Mesendoderm (in vitro differentiated cells): ENCODE results near the gene ZNRF1.

Experiments used
- DNase-seq: peaks from one replicate; pipeline ENCODE4 v3.0.0; 2013
- H2AK5ac ChIP-seq: 2 replicates; pipeline ENCODE4 v1.6.1; 2013; ENCODE audit warnings: low read length, inconsistent platforms
- H2BK120ac ChIP-seq: 2 replicates; pipeline ENCODE4 v1.6.1; 2013; ENCODE audit warnings: low read depth, mild to moderate bottlenecking, low read length, moderate library complexity, mixed read lengths
- H2BK15ac ChIP-seq: replicated peaks from 2 replicates; pipeline ENCODE4 v1.6.1; 2013; ENCODE audit warnings: low read depth, mild to moderate bottlenecking, moderate library complexity
- H2BK5ac ChIP-seq: 2 replicates; pipeline ENCODE4 v1.6.1; 2013; ENCODE audit warnings: low read length, inconsistent platforms
- H3K18ac ChIP-seq: 2 replicates; pipeline ENCODE4 v1.6.1; 2013; ENCODE audit warnings: mild to moderate bottlenecking, low read length, mixed read lengths
- H3K23ac ChIP-seq: one replicate; pipeline ENCODE4 v1.6.1; 2013; ENCODE audit warnings: low read length
- H3K27ac ChIP-seq: 2 replicates; pipeline ENCODE4 v1.5.1; 2013; ENCODE audit warnings: low read depth, mild to moderate bottlenecking, inconsistent platforms, low read length, moderate library complexity
- H3K27me3 ChIP-seq: 2 replicates; pipeline ENCODE4 v1.6.1; 2013; ENCODE audit warnings: low read length, control low read depth, mild to moderate bottlenecking, inconsistent platforms; ENCODE audit not compliant: insufficient read depth, poor library complexity
- H3K36me3 ChIP-seq: 2 replicates; pipeline ENCODE4 v1.6.1; 2013; ENCODE audit warnings: low read length, inconsistent platforms; ENCODE audit not compliant: control insufficient read depth, insufficient read depth
- H3K4ac ChIP-seq: one replicate; pipeline ENCODE4 v1.6.1; 2013; ENCODE audit warnings: low read depth, mild to moderate bottlenecking, low read length, moderate library complexity
- H3K4me1 ChIP-seq: 2 replicates; pipeline ENCODE4 v1.6.1; 2013; ENCODE audit warnings: low read depth, low read length, inconsistent platforms; ENCODE audit not compliant: control insufficient read depth
- H3K4me2 ChIP-seq: 2 replicates; pipeline ENCODE4 v1.6.1; 2013; ENCODE audit warnings: low read length
- H3K4me3 ChIP-seq: 2 replicates; pipeline ENCODE4 v1.5.1; 2013; ENCODE audit warnings: mild to moderate bottlenecking, low read length
- H3K56ac ChIP-seq: one replicate; pipeline ENCODE4 v1.6.1; 2013; ENCODE audit warnings: low read length
- H3K79me1 ChIP-seq: 2 replicates; pipeline ENCODE4 v1.6.1; 2013; ENCODE audit warnings: low read length, inconsistent platforms
- H3K79me2 ChIP-seq: 2 replicates; pipeline ENCODE4 v1.6.1; 2013; ENCODE audit warnings: mild to moderate bottlenecking, low read length; ENCODE audit not compliant: control insufficient read depth, insufficient read depth
- H3K9ac ChIP-seq: 2 replicates; pipeline ENCODE4 v1.6.1; 2013; ENCODE audit warnings: low read length, inconsistent platforms
- H4K5ac ChIP-seq: one replicate; pipeline ENCODE4 v1.6.1; 2013; ENCODE audit warnings: low read length
- H4K8ac ChIP-seq: one replicate; pipeline ENCODE4 v1.6.1; 2013; ENCODE audit warnings: low read depth, mild to moderate bottlenecking, control low read depth, low read length, moderate library complexity
- WGBS: extraction: QIAGEN DNeasy Blood & Tissue Kit; methylation state at CpG from one replicate; pipeline ENCODE4 v1.1.7; 2013; ENCODE audit warnings: low lambda C conversion rate, missing lambda C conversion rate; ENCODE audit not compliant: insufficient coverage; ENCODE audit errors: extremely low coverage; 5-methylcytosine and 5-hydroxymethylcytosine counted together

The ZNRF1 gene

GRCh38 chr16:75114179-75114945, 115.5 kb downstream of the ZNRF1 start:
- no peak overlapping the region for H3K27ac ChIP-seq
- H3K4me1 ChIP-seq: peaks cover 7% of the 10 kb centered on the region
- H3K4ac ChIP-seq: no peak overlapping the region
- no peak for DNase-seq
- no peak overlapping the region for H2AK5ac ChIP-seq
- no peak overlapping the region for H3K4me2 ChIP-seq
- no peaks in the 10 kb centered on the region for H3K79me2 ChIP-seq
- H2BK5ac ChIP-seq: no peak overlapping the region
- H3K79me1 ChIP-seq: no peaks in the 10 kb centered on the region
- H2BK120ac ChIP-seq: no peak overlapping the region
- no peak overlapping the region for H3K18ac ChIP-seq
- no peak overlapping the region for H4K5ac ChIP-seq
- no peak overlapping the region for H3K56ac ChIP-seq
- H4K8ac ChIP-seq: no peak overlapping the region
- H3K4me3 ChIP-seq: no peak overlapping the region
- H3K36me3 ChIP-seq: no peaks in the 10 kb centered on the region
- H3K9ac ChIP-seq: no peak overlapping the region
- WGBS: no CpG with 5 or more reads among the region's 44 CpGs
- H2BK15ac ChIP-seq: no peak overlapping the region
- no peaks in the 10 kb centered on the region for H3K27me3 ChIP-seq
- no peak overlapping the region for H3K23ac ChIP-seq

- no CpG with 5 or more reads among the region's 45 CpGs for WGBS
These were observed 116.4 kb downstream of the ZNRF1 start for GRCh38 chr16:75114946-75115825.

GRCh38 chr16:75116081-75116910, 117.5 kb downstream of the ZNRF1 start, which contains the start of gene LDHD:
Gene LDHD, minus strand, starts transcription at chr16:75116780. Its CDS starts 60 bp downstream, at chr16:75116720.
- Histone ChIP-seq H3K56ac (no peak within 1 kb of the TSS), H4K5ac (no peak within 1 kb of the TSS), H2BK15ac (no peak within 1 kb of the TSS), H3K4me1 (peaks cover 7% of the 10 kb centered on the region), H3K27ac (no peak within 1 kb of the TSS), H3K18ac (no peak within 1 kb of the TSS), H3K79me2 (no peaks in the 10 kb centered on the region), H3K4me2 (no peak within 1 kb of the TSS), H3K9ac (no peak within 1 kb of the TSS), H2AK5ac (no peak within 1 kb of the TSS), H2BK5ac (no peak within 1 kb of the TSS), H4K8ac (no peak within 1 kb of the TSS), H2BK120ac (no peak within 1 kb of the TSS), H3K27me3 (no peaks in the 10 kb centered on the region), H3K4ac (no peak within 1 kb of the TSS), H3K23ac (no peak within 1 kb of the TSS), H3K4me3 (no peak within 1 kb of the TSS), H3K79me1 (no peaks in the 10 kb centered on the region), H3K36me3 (no peaks in the 10 kb centered on the region)
- DNase-seq: peak; percentile 61
- no CpG with 5 or more reads among the region's 15 CpGs for WGBS

More at GRCh38 chr16:75114946-75115825, 116.4 kb downstream of the ZNRF1 start:
- H2AK5ac ChIP-seq: no peak overlapping the region
- H3K9ac ChIP-seq: no peak overlapping the region
- no peak overlapping the region for H4K8ac ChIP-seq
- DNase-seq: no peak
- H3K4me2 ChIP-seq: no peak overlapping the region
- H2BK5ac ChIP-seq: no peak overlapping the region
- H4K5ac ChIP-seq: no peak overlapping the region
- no peaks in the 10 kb centered on the region for H3K36me3 ChIP-seq
- no peaks in the 10 kb centered on the region for H3K79me1 ChIP-seq
- no peak overlapping the region for H3K18ac ChIP-seq
- no peak overlapping the region for H3K4me3 ChIP-seq
- H3K4me1 ChIP-seq: peaks cover 7% of the 10 kb centered on the region
- no peak overlapping the region for H3K27ac ChIP-seq
- no peak overlapping the region for H2BK15ac ChIP-seq
- H3K23ac ChIP-seq: no peak overlapping the region
- peak overlapping the region; percentile 30 for H3K56ac ChIP-seq
- H3K27me3 ChIP-seq: no peaks in the 10 kb centered on the region
- H3K4ac ChIP-seq: no peak overlapping the region
- no peaks in the 10 kb centered on the region for H3K79me2 ChIP-seq
- H2BK120ac ChIP-seq: no peak overlapping the region

GRCh38 chr16:75116911-75117245, 118.1 kb downstream of the ZNRF1 start:
- Histone ChIP-seq H3K79me1 (no peaks in the 10 kb centered on the region), H3K4me1 (peaks cover 7% of the 10 kb centered on the region), H2BK15ac (no peak overlapping the region), H2BK120ac (no peak overlapping the region), H3K9ac (no peak overlapping the region), H2BK5ac (no peak overlapping the region), H3K4ac (no peak overlapping the region), H2AK5ac (no peak overlapping the region), H3K27me3 (no peaks in the 10 kb centered on the region), H3K23ac (no peak overlapping the region), H3K18ac (no peak overlapping the region), H3K4me2 (no peak overlapping the region), H3K4me3 (no peak overlapping the region), H4K5ac (no peak overlapping the region), H3K36me3 (no peaks in the 10 kb centered on the region), H3K27ac (no peak overlapping the region), H3K56ac (no peak overlapping the region), H3K79me2 (no peaks in the 10 kb centered on the region), H4K8ac (no peak overlapping the region)
- DNase-seq: no peak
- WGBS: no CpG with 5 or more reads among the region's 3 CpGs

GRCh38 chr16:75118943-75119539, 120.2 kb downstream of the ZNRF1 start:
- no peak overlapping the region for H3K4me2 ChIP-seq

More at GRCh38 chr16:75118943-75119539, 120.2 kb downstream of the ZNRF1 start:
- Histone ChIP-seq H3K23ac (no peak overlapping the region), H4K5ac (no peak overlapping the region), H3K79me1 (no peaks in the 10 kb centered on the region), H2AK5ac (no peak overlapping the region), H2BK15ac (no peak overlapping the region), H3K18ac (no peak overlapping the region), H2BK5ac (no peak overlapping the region), H3K9ac (no peak overlapping the region), H2BK120ac (no peak overlapping the region), H3K27ac (no peak overlapping the region), H3K4me1 (peaks cover 5% of the 10 kb centered on the region), H3K27me3 (no peaks in the 10 kb centered on the region), H3K36me3 (no peaks in the 10 kb centered on the region), H3K4me3 (no peak overlapping the region), H3K79me2 (no peaks in the 10 kb centered on the region), H4K8ac (no peak overlapping the region), H3K4ac (no peak overlapping the region), H3K56ac (no peak overlapping the region)
- no CpG with 5 or more reads among the region's 6 CpGs for WGBS
- no peak for DNase-seq
